HG03432 (cell line): ENCODE data around the gene RPF1.
"Not testable (repeated sequence)": the region's sequence is repeated elsewhere in the genome, so short reads cannot be mapped to it uniquely, and the experiment has no call there.

Source experiments
- ATAC-seq: cut with Tn5 transposase; IDR thresholded peaks from one replicate; pipeline ENCODE4 v1.9.1; 2021; ENCODE audit warnings: mild to moderate bottlenecking, moderate library complexity; ENCODE audit not compliant: unreplicated experiment

The RPF1 gene

GRCh38 chr1:84489766-84490165 lies 10.7 kb downstream of the RPF1 start:
- no peak for ATAC-seq

GRCh38 chr1:84492726-84493125 lies 13.7 kb downstream of the RPF1 start:
- no peak for ATAC-seq

- ATAC-seq, result no peak
These were observed 14.7 kb downstream of the RPF1 start for GRCh38 chr1:84493747-84494146.

- no peak for ATAC-seq
These were observed 17.4 kb downstream of the RPF1 start for GRCh38 chr1:84496498-84496897.

- ATAC-seq, result no peak
These were observed 18.7 kb downstream of the RPF1 start for GRCh38 chr1:84497631-84498275.

GRCh38 chr1:84502927-84503326 lies 23.9 kb downstream of the RPF1 start:
- ATAC-seq, result no peak

GRCh38 chr1:84504580-84505492 lies 25.8 kb downstream of the RPF1 start:
- ATAC-seq, result no peak

GRCh38 chr1:84505493-84506001 lies 26.5 kb downstream of the RPF1 start:
- peak; percentile 43 for ATAC-seq

- peak; percentile 88 for ATAC-seq
These were observed 27.1 kb downstream of the RPF1 start, which contains the start of the genes GNG5 and SPATA1 for GRCh38 chr1:84506002-84506728. TSS of gene GNG5 (minus strand) at chr1:84506581. CDS start at chr1:84506091, 490 bp downstream. TSS of gene SPATA1 (plus strand) at chr1:84506386. CDS start at chr1:84516360, 9,974 bp downstream.

- ATAC-seq, result no peak
These were observed 27.8 kb downstream of the RPF1 start for GRCh38 chr1:84506729-84507453.

- not testable (repeated sequence) for ATAC-seq
These were observed 28.8 kb downstream of the RPF1 start for GRCh38 chr1:84507887-84508286.

GRCh38 chr1:84508510-84508909 lies 29.4 kb downstream of the RPF1 start:
- ATAC-seq, result no peak

GRCh38 chr1:84509029-84509428 lies 30.0 kb downstream of the RPF1 start:
- ATAC-seq, result no peak

- no peak for ATAC-seq
These were observed 31.1 kb downstream of the RPF1 start for GRCh38 chr1:84510165-84510564.

- no peak for ATAC-seq
These were observed 31.6 kb downstream of the RPF1 start for GRCh38 chr1:84510668-84511067.

- ATAC-seq, result no peak
These were observed 45.5 kb downstream of the RPF1 start for GRCh38 chr1:84524590-84524989.

- ATAC-seq, result no peak
These were observed 46.7 kb downstream of the RPF1 start for GRCh38 chr1:84525779-84526178.

- no peak for ATAC-seq
These were observed 59.5 kb downstream of the RPF1 start for GRCh38 chr1:84538599-84538998.

- no peak for ATAC-seq
These were observed 60.9 kb downstream of the RPF1 start for GRCh38 chr1:84539972-84540371.

- no peak for ATAC-seq
These were observed 61.7 kb downstream of the RPF1 start for GRCh38 chr1:84540759-84541158.
